GM12891 (cell line): ENCODE measurements around the gene RETREG1.

Source experiments
- DNase-seq: peaks from one replicate; pipeline ENCODE4 v3.0.0; 2011; ENCODE audit warnings: low spot score; ENCODE audit not compliant: insufficient read length
- FAIRE-seq: peaks from 2 replicates; lab custom pipeline; 2011; peaks lifted over from hg19 to GRCh38; lab: Jason Lieb, UNC
- PAX5 ChIP-seq: IDR thresholded peaks from 2 replicates; pipeline ENCODE4 v1.6.1; 2011; ENCODE audit warnings: low read length, moderate library complexity, mild to moderate bottlenecking; ENCODE audit not compliant: insufficient read depth, severe bottlenecking
- POLR2A ChIP-seq: IDR thresholded peaks from 2 replicates; pipeline ENCODE4 v1.6.1; 2011; ENCODE audit warnings: low read depth, low read length, control low read depth
- POLR2AphosphoS5 ChIP-seq: IDR thresholded peaks from 2 replicates; pipeline ENCODE4 v1.6.1; 2011; ENCODE audit warnings: low read depth, low read length, control low read depth
- POU2F2 ChIP-seq: IDR thresholded peaks from 2 replicates; pipeline ENCODE4 v1.6.1; 2011; ENCODE audit warnings: low read depth, mild to moderate bottlenecking, control low read depth, low read length, moderate library complexity
- SPI1 ChIP-seq: IDR thresholded peaks from 2 replicates; pipeline ENCODE4 v1.6.1; 2011; ENCODE audit warnings: low read depth, low read length, control low read depth
- TAF1 ChIP-seq: IDR thresholded peaks from 2 replicates; pipeline ENCODE4 v1.6.1; 2011; ENCODE audit warnings: low read depth, low read length, control low read depth

The RETREG1 gene

GRCh38 chr5:16596581-16596940 lies 20.2 kb downstream of the RETREG1 start:
- FAIRE-seq, result no peak
- TF ChIP-seq TAF1, result no peak
- no peak for TF ChIP-seq PAX5
- TF ChIP-seq POU2F2, result no peak
- no peak for TF ChIP-seq POLR2AphosphoS5
- no peak for TF ChIP-seq SPI1
- no peak for TF ChIP-seq POLR2A
- no peak for DNase-seq

- DNase-seq (no peak), FAIRE-seq (no peak)
- TF ChIP-seq POLR2AphosphoS5, result no peak
- no peak for TF ChIP-seq POLR2A
- TF ChIP-seq SPI1, result no peak
- TF ChIP-seq PAX5, result no peak
- TF ChIP-seq TAF1, result no peak
- no peak for TF ChIP-seq POU2F2
These were observed 20.8 kb downstream of the RETREG1 start for GRCh38 chr5:16595881-16596580.

- DNase-seq, result no peak
- FAIRE-seq, result no peak
- TF ChIP-seq POU2F2 (no peak), PAX5 (no peak), SPI1 (no peak), POLR2AphosphoS5 (no peak), POLR2A (no peak), TAF1 (no peak)
These were observed 23.2 kb downstream of the RETREG1 start for GRCh38 chr5:16593628-16594027.

GRCh38 chr5:16593013-16593412 lies 23.8 kb downstream of the RETREG1 start:
- DNase-seq, result no peak
- FAIRE-seq, result no peak
- TF ChIP-seq TAF1, result no peak
- TF ChIP-seq PAX5, result no peak
- no peak for TF ChIP-seq POLR2AphosphoS5
- TF ChIP-seq POU2F2, result no peak
- TF ChIP-seq POLR2A, result no peak
- TF ChIP-seq SPI1, result no peak

GRCh38 chr5:16592255-16592654 lies 24.5 kb downstream of the RETREG1 start:
- TF ChIP-seq PAX5, result no peak
- DNase-seq, result no peak
- no peak for FAIRE-seq

- FAIRE-seq (no peak), DNase-seq (no peak)
- no peak for TF ChIP-seq TAF1
- no peak for TF ChIP-seq POU2F2
- no peak for TF ChIP-seq POLR2A
- no peak for TF ChIP-seq PAX5
- no peak for TF ChIP-seq POLR2AphosphoS5
- TF ChIP-seq SPI1, result no peak
These were observed 26.1 kb downstream of the RETREG1 start for GRCh38 chr5:16590685-16591084.

GRCh38 chr5:16589658-16590057 lies 27.1 kb downstream of the RETREG1 start:
- TF ChIP-seq TAF1 (no peak), POLR2A (no peak), PAX5 (no peak), POLR2AphosphoS5 (no peak), SPI1 (no peak), POU2F2 (no peak)
- no peak for FAIRE-seq

GRCh38 chr5:16588434-16589214 lies 28.2 kb downstream of the RETREG1 start:
- FAIRE-seq, result no peak
- TF ChIP-seq POU2F2, result no peak
- TF ChIP-seq SPI1, result no peak
- no peak for TF ChIP-seq POLR2AphosphoS5
- no peak for TF ChIP-seq POLR2A
- TF ChIP-seq TAF1, result no peak
- no peak for TF ChIP-seq PAX5

More at GRCh38 chr5:16589658-16590057, 27.1 kb downstream of the RETREG1 start:
- no peak for DNase-seq

GRCh38 chr5:16586556-16586955 lies 30.2 kb downstream of the RETREG1 start:
- TF ChIP-seq TAF1 (no peak), POU2F2 (no peak), SPI1 (no peak), PAX5 (no peak), POLR2A (no peak), POLR2AphosphoS5 (no peak)
- no peak for FAIRE-seq
- no peak for DNase-seq

More at GRCh38 chr5:16588434-16589214, 28.2 kb downstream of the RETREG1 start:
- DNase-seq, result no peak
